ENCODE measurements around the gene RPL13. TPM values are rescaled to one million over a fixed set of nuclear protein-coding genes. Genes with fewer than 3 reads are reported as not detected.

The RPL13 gene
- total RNA-seq, 1 experiment from 2014 or later: 2,157 TPM

- H3K27ac Mint-ChIP-seq: peak overlapping the region; percentile 86 to 99 (median 87); a peak in 5 of 7 replicates
- no peak overlapping the region for H2BK20ac ChIP-seq (ENCODE audit: low read depth, low read length, poor library complexity, severe bottlenecking)
- H4K8ac ChIP-seq (replicated peaks; ENCODE audit: insufficient read length, low read depth, low read length): no peak overlapping the region
- H2BK12ac ChIP-seq (ENCODE audit: insufficient read length, low read depth, low read length): no peak overlapping the region
- no peak overlapping the region for H3K4ac ChIP-seq (ENCODE audit: low read depth, low read length)
- no peak overlapping the region for H2BK15ac ChIP-seq (ENCODE audit: low read depth, low read length)
- no peak overlapping the region for H3K9ac ChIP-seq (ENCODE audit: extremely low read depth, insufficient read length, low read length)
- H3K9me3 Mint-ChIP-seq: no peaks in the 10 kb centered on the region; a peak in 1 of 5 replicates
- H3K27ac ChIP-seq (ENCODE audit: insufficient read length, low read depth, low read length): peak overlapping the region; percentile 27
- no CpG with 5 or more reads among the region's 12 CpGs for WGBS (ENCODE audit: extremely low coverage, insufficient read length, low lambda C conversion rate)
- H3K4me1 Mint-ChIP-seq: peaks cover 45 to 48% of the 10 kb centered on the region in 2 experiments
- no peak for DNase-seq
- H3K14ac ChIP-seq (ENCODE audit: insufficient read depth, low read length): no peak overlapping the region
- peaks cover 26 to 45% (median 32%) of the 10 kb centered on the region in 3 experiments for H3K36me3 Mint-ChIP-seq (ENCODE audit: insufficient read depth in 1 of 3, low read depth in 3 of 3)
- peak overlapping the region; percentile 96; a peak in 4 of 5 replicates for H3K4me3 Mint-ChIP-seq
- TF ChIP-seq CTCF (conservative IDR thresholded peaks at IDR 0.05): no peak
- H2AFZ ChIP-seq (ENCODE audit: low read length): no peak overlapping the region
- no peaks in the 10 kb centered on the region for H3K9me3 ChIP-seq (ENCODE audit: control insufficient read depth, low read depth, low read length)
- H4K20me1 ChIP-seq (ENCODE audit: control insufficient read depth, insufficient read depth, insufficient read length): peaks cover 4% of the 10 kb centered on the region
- H2AK5ac ChIP-seq (ENCODE audit: insufficient read length, low read length): no peak overlapping the region
- peak overlapping the region; percentile 97 for H3K4me2 ChIP-seq (ENCODE audit: insufficient read depth, insufficient read length, low read length)
- no peak overlapping the region for H4K91ac ChIP-seq (ENCODE audit: insufficient read length, low read depth, low read length)
- H3K23ac ChIP-seq (ENCODE audit: insufficient read length, low read depth, low read length): no peak overlapping the region
- no peaks in the 10 kb centered on the region; the same call in 1 of the 2 replicates for H3K4me1 ChIP-seq (ENCODE audit: insufficient read depth, low read length)
- no peak overlapping the region for H2BK120ac ChIP-seq (ENCODE audit: low read depth, low read length, poor library complexity, severe bottlenecking)
- H3K27me3 Mint-ChIP-seq (ENCODE audit: low read depth): peaks cover 4% of the 10 kb centered on the region
- H2BK5ac ChIP-seq (ENCODE audit: insufficient read length, low read length): no peak overlapping the region
- no peak overlapping the region for H4K5ac ChIP-seq (ENCODE audit: insufficient read length, low read depth, low read length)
- no peak overlapping the region for H3K56ac ChIP-seq (ENCODE audit: insufficient read length, low read depth, low read length)
- peaks cover 19% of the 10 kb centered on the region for H3K23me2 ChIP-seq (ENCODE audit: insufficient read length, low read depth, low read length, poor library complexity, severe bottlenecking)
- H3K79me2 ChIP-seq (ENCODE audit: insufficient read depth, low read length): peaks cover 10% of the 10 kb centered on the region; the same call in 1 of the 2 replicates
- no peaks in the 10 kb centered on the region for H3K27me3 ChIP-seq (ENCODE audit: insufficient read depth, low read length)
- H3K18ac ChIP-seq (ENCODE audit: insufficient read length, low read depth, low read length): no peak overlapping the region
- peaks cover 6% of the 10 kb centered on the region for H3K79me1 ChIP-seq (ENCODE audit: insufficient read depth, low read depth, low read length, poor library complexity, severe bottlenecking)
- no peak overlapping the region for H3T11ph ChIP-seq (ENCODE audit: low read length)
Measured at GRCh38 chr16:89563639-89564392, 3.3 kb downstream of the RPL13 start.
